HUDEP-2 (cell line): ENCODE results near the gene CACNB4.
"Not testable (repeated sequence)": the region's sequence is repeated elsewhere in the genome, so short reads cannot be mapped to it uniquely, and the experiment has no call there.

Experiments used
- DNase-seq, 76 experiments: peaks; one replicate each; lab custom pipeline; 2025; ENCODE audit not compliant: unreplicated experiment in 76 of 76; lab: John Stamatoyannopoulos, UW

The CACNB4 gene

GRCh38 chr2:151878204-151878603 lies 220.6 kb downstream of the CACNB4 start:
- no peak for DNase-seq

GRCh38 chr2:151875631-151876030 lies 223.2 kb downstream of the CACNB4 start:
- DNase-seq = not testable (repeated sequence)

GRCh38 chr2:151872463-151872862 lies 226.4 kb downstream of the CACNB4 start:
- no peak for DNase-seq

- no peak for DNase-seq
Observed at GRCh38 chr2:151869291-151869690, 229.6 kb downstream of the CACNB4 start.

GRCh38 chr2:151862700-151863099 lies 236.1 kb downstream of the CACNB4 start:
- no peak for DNase-seq

- no peak for DNase-seq
Observed at GRCh38 chr2:151861174-151861573, 237.7 kb downstream of the CACNB4 start.

GRCh38 chr2:151860613-151861146 lies 238.2 kb downstream of the CACNB4 start:
- DNase-seq = no peak

- DNase-seq = no peak
Observed at GRCh38 chr2:151860210-151860609, 238.6 kb downstream of the CACNB4 start.

GRCh38 chr2:151857650-151858049 lies 241.2 kb downstream of the CACNB4 start:
- no peak for DNase-seq

- no peak for DNase-seq
Observed at GRCh38 chr2:151855111-151855510, 243.7 kb downstream of the CACNB4 start.

GRCh38 chr2:151853070-151853758 lies 245.6 kb downstream of the CACNB4 start:
- DNase-seq = no peak

- DNase-seq = no peak
Observed at GRCh38 chr2:151852260-151853069, 246.4 kb downstream of the CACNB4 start.

- DNase-seq = no peak
Observed at GRCh38 chr2:151851761-151852160, 247.1 kb downstream of the CACNB4 start.

- DNase-seq = no peak
Observed at GRCh38 chr2:151849413-151850010, 249.3 kb downstream of the CACNB4 start.

GRCh38 chr2:151845884-151846283 lies 253.0 kb downstream of the CACNB4 start:
- no peak for DNase-seq

GRCh38 chr2:151845481-151845880 lies 253.4 kb downstream of the CACNB4 start:
- DNase-seq = no peak

- no peak for DNase-seq
Observed at GRCh38 chr2:151844211-151844896, 254.5 kb downstream of the CACNB4 start.

- DNase-seq = no peak
Observed at GRCh38 chr2:151843691-151844061, 255.2 kb downstream of the CACNB4 start.

GRCh38 chr2:151842830-151843690 lies 255.8 kb downstream of the CACNB4 start:
- DNase-seq = no peak

GRCh38 chr2:151841047-151841424 lies 257.8 kb downstream of the CACNB4 start:
- DNase-seq = no peak
